Measurements from ENCODE around the gene TMC3.

DNA sequence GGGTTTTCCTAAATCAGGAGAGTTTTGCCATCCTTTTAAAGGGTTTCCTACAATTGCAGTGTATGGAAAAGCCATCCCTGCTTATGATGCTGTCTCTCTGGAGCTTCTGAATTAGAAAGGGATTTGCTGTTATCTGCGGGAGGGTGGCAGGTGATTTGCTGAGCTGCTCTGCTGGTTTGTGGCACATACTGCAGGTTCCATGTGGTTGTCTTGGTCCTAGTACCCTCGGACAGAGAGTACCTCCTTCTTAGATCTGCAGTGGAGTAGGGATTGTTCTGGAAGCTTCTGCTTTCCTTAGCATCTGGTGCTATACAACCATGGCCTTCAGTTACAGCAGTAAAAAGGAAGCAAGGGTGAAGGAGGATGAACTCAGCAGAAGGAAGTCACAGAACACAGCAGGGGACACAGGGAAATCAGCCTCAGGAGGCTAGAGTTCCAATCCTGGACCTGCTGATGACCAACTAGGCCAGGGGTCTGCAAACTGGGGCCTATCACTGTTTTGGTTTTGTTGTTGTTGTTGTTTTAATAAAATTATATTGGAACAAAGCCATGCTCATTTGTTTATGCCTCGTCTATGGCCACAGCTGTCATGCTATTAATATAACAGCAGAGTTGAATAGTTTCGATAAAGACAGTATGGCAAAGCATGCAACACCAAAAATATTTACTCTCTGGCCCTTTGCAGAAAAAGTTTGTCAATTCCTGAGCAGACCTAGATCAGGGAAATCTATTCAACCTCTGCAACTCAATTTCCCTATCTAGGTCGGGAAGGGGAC lies 89.6 kb downstream of the TMC3 start:
- TF ChIP-seq, protein P1, sequence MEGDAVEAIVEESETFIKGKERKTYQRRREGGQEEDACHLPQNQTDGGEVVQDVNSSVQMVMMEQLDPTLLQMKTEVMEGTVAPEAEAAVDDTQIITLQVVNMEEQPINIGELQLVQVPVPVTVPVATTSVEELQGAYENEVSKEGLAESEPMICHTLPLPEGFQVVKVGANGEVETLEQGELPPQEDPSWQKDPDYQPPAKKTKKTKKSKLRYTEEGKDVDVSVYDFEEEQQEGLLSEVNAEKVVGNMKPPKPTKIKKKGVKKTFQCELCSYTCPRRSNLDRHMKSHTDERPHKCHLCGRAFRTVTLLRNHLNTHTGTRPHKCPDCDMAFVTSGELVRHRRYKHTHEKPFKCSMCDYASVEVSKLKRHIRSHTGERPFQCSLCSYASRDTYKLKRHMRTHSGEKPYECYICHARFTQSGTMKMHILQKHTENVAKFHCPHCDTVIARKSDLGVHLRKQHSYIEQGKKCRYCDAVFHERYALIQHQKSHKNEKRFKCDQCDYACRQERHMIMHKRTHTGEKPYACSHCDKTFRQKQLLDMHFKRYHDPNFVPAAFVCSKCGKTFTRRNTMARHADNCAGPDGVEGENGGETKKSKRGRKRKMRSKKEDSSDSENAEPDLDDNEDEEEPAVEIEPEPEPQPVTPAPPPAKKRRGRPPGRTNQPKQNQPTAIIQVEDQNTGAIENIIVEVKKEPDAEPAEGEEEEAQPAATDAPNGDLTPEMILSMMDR (IDR thresholded peaks at IDR 0.05), result no peak
- no peak for TF ChIP-seq POLR2AphosphoS5 (IDR thresholded peaks at IDR 0.05)
- TF ChIP-seq EP300 (IDR thresholded peaks at IDR 0.05), result no peak

Data from esophagus muscularis mucosa (tissue), 4 donors.